HS-5 (cell line): ENCODE data around the gene VPS54.

Experiments
- DNase-seq: peaks from one replicate; pipeline ENCODE4 v3.0.0-alpha.2; 2012; ENCODE audit warnings: low read depth

Gene VPS54

DNA sequence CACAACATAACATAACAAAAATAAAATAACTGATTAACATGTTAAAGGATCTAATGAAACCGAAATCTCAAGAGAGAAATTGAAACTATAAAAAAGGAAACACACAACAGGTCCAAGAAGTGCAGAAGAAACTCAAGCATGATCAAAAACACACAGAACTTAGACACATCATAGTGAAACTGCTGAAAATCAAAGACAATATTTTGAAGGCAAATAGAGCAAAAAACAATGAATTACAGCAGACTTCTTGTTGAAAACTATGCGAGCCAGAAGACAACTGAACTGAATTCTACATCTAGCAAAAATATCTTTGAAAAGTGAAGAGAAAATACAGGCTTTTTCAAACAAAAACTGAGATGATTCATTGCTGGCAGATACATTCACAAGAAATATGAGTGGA, 116.2 kb downstream of the VPS54 start:
- DNase-seq, result no peak

- DNase-seq, result no peak
These were observed 117.1 kb downstream of the VPS54 start for GRCh38 chr2:63902149-63902548.

DNA sequence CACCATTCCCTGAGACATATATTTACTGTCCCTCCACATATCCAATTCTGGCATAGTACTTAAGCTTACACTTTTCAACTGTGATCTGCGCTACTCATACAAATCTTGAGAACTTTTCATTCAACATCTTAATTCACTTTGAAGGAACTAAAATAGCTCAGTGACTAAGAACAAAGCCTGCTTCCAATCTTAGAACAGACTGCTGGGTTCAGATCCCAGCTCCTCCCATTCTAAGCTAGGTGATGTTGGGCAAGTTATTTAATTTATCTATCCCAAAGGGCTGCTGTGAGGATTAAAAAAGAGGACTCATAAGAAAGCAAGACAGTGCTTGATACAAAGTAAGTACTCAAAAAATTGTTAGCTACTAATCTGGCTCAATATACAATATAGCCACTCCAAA, 119.6 kb downstream of the VPS54 start:
- DNase-seq, result no peak

DNA sequence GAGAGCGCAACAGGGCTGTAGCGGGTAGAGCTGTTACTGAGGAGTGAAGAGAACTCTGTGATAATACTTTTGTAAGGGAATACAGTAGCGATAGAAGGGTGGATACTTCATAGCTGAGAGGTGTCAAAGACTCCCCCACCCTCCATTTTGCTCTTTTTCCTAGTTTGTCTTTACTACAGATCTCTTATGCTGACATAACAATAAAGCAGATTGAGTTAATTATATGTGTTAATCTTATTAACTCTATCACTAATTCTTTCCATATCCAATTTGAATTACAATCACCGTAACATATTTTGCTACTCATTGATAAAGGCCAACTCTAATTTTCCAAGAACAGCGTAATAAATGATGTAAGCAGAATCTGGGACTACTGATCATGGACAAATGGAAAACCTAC, 120.4 kb downstream of the VPS54 start:
- no peak for DNase-seq

GRCh38 chr2:63894167-63894566, 125.1 kb downstream of the VPS54 start:
- DNase-seq, result no peak

DNA sequence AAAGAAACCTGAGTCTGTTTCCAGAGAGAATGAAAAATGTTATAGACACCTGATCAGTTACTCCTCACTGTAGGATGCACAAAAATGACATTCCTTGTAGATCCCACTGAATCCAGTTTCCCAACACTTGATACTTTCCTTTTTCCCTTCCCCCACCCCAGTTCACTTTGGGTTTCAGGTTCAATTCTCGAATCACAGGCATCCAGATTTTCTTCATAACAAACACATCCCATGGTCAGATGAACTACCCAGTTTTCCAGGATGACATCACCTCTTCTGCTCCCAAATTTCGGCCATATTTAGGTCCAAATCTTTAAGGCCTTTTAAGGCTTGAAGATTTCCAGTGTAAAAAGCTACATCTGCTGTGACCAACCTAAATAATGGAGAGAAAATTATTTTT, 126.1 kb downstream of the VPS54 start:
- DNase-seq, result no peak

GRCh38 chr2:63891488-63892030, 127.7 kb downstream of the VPS54 start:
- no peak for DNase-seq

DNA sequence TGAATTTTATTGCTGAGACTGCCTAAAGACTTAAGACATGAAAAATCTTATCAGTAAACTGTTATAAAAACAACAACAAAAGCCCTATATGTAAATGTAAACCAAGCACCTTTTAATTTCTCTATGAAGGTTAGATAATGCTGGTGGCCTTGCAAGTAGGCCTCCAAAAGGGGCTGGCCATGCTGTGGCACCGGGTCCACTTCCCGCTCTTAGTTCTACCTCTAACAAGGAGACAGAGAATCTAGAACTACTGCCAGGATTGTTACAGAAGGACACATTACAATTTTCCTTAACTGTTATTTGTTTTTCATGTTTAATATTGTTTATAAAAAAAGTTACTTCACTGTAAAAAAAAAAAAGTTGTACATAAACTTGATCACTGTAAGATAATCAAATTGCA, 128.6 kb downstream of the VPS54 start:
- DNase-seq, result no peak

DNA sequence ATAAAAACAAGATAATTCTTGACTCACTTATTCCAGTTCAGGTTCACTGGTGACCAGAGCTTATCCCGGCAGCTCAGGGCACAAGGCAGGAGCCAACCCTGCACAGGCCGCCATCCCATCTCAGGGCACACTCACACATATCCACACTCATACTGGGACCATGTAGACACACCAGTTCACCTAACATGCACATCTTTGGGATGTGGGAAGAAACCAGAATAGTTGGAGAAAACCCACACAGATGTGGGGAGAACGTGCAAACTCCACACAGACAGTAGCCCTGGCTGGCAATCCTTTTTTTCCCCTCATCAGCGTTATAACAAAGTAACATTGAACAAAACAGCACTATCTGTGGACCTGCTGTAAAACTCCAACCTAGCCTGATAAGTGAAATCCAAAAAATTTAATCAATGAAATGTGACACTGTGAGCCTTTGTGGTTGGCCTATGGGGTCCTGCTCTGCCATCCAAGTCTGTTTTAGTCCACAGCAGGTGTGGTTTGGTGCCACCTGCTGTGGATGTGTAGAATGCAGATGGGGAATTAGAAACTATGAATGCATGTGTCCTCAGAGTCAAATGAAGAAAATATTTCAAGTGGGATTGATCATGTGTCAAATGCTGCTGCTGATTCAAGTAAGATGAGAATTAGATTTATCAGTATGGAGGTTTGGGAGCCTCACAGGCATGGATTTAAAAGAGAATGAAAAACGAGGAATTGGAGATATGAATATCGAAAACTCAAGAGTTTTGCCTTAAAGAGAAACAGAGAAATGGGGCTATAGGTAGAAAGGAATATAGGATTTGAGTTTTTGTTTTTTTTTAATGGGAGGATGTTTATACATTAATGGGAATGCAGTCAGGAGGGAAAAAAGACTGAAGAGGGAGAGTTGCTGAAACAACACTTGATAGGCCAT, 130.5 kb downstream of the VPS54 start:
- peak; percentile 18 for DNase-seq

- no peak for DNase-seq
These were observed 131.2 kb downstream of the VPS54 start for GRCh38 chr2:63888053-63888452.

DNA sequence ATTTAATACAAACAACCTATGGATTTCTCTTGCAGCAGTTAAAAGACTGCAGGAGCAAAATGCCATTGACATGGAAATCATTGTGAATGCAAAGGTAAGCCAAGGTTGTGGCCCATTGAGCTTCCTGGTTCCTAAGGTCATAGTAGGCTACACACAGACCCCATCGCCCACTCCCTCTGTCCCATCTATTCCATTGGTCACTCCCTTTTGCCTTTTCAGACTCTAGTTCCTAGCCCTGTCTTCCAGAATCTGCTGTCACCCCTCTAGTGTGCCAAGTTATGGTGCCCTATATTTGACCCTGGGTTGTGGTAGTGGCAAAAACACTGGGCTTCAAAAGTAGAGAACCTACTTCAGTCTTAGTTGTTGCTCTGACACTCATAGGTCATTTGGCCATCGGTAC, 132.8 kb downstream of the VPS54 start:
- DNase-seq, result no peak

- DNase-seq, result no peak
These were observed 136.7 kb downstream of the VPS54 start for GRCh38 chr2:63882395-63883105.

DNA sequence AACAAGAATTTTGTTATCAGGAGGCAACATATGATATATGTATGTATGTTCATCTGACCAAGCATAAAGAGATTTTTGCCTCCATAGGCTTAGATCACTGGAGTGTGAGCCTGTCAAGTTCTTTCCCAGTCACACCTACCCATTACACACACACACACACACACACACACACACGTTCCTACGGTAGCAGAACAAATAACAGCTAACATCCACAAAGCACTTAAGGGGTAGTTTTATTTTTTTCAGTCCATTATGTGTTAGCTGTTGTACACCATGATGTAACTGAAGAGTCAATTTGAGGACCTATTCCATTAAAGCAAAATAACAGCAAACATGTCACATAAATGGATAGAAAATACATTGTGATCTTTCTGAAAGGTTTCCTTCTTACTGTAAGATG, 138.0 kb downstream of the VPS54 start:
- DNase-seq, result no peak

DNA sequence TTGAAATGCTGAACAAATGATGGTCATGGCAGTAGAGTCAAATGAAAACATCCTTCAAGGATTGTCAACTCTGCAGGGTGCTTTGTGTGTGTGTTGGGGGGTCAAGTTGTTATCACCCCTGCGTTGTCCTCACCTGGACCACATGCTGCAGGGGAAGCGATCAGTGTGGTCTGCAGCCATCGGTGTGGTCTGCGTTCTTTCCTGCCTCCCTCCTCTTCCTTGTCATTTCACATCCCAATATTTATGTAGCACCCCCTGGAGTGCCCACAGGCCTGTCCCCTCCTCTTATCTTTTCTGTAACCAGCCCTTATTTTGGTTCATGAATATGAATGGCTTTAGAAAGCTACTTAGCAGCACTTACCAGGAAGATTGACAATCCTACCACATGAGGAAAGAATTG, 138.6 kb downstream of the VPS54 start:
- DNase-seq, result no peak

- DNase-seq, result no peak
These were observed 139.3 kb downstream of the VPS54 start for GRCh38 chr2:63879876-63880433.

DNA sequence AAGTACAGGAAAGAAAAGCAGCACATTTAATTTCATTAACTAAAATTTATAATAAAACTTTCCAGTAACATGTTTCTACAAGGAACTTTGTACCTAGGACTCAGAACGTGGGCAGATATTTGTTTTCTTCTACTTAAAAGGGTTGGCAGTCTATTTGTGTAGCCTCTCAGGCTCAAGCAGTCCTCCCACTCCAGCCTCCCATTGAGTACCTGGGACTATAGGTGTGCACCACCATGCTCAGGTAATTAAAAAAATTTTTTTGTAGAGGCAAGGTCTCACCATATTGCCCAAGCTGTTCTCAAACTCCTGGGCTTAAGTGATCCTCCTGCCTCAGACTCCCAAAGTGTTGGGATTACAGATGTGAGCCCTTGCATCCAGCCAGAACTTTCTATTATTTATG, 140.7 kb downstream of the VPS54 start:
- DNase-seq, result no peak

- no peak for DNase-seq
These were observed 142.9 kb downstream of the VPS54 start for GRCh38 chr2:63876311-63876710.

DNA sequence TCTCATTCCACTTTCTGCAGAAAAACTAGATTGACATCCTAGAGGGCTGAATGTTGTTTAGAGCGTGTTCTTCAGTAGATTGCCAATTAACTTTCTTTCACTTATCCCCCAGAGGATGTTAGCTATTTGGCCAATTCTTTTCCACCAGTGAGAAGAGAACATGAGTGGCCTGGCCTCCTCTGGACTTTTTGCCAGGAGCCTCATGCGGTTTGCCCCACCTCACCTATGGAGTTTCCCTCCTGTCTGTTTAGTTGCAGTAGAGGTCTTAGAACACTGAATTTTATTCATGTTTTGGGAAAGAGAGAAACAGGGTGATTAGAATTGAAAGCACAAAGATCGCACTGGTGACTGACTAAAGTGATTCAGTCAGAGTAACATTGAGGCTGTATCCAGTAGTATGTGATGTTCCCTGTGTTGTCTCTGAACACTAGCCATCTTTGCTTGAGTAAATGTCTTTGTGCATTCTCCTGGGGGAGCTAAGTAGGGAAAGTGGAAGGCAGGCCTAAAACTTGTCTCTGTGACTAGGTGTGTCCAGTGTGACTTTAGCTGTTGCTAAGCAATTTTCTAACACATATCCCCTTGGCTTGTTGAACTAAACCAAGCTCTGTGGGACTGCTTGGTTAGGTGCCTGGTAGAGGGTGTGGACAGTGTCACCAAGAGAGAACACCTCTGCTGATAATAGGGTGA, 143.5 kb downstream of the VPS54 start:
- no peak for DNase-seq

- no peak for DNase-seq
These were observed 144.1 kb downstream of the VPS54 start for GRCh38 chr2:63875131-63875527.

GRCh38 chr2:63874204-63875130, 144.8 kb downstream of the VPS54 start:
- DNase-seq, result no peak
